Measurements from ENCODE around the gene CDYL2.
"Not testable (repeated sequence)": the region's sequence is repeated elsewhere in the genome, so short reads cannot be mapped to it uniquely, and the experiment has no call there.

Gene CDYL2, protein sequence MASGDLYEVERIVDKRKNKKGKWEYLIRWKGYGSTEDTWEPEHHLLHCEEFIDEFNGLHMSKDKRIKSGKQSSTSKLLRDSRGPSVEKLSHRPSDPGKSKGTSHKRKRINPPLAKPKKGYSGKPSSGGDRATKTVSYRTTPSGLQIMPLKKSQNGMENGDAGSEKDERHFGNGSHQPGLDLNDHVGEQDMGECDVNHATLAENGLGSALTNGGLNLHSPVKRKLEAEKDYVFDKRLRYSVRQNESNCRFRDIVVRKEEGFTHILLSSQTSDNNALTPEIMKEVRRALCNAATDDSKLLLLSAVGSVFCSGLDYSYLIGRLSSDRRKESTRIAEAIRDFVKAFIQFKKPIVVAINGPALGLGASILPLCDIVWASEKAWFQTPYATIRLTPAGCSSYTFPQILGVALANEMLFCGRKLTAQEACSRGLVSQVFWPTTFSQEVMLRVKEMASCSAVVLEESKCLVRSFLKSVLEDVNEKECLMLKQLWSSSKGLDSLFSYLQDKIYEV

DNA sequence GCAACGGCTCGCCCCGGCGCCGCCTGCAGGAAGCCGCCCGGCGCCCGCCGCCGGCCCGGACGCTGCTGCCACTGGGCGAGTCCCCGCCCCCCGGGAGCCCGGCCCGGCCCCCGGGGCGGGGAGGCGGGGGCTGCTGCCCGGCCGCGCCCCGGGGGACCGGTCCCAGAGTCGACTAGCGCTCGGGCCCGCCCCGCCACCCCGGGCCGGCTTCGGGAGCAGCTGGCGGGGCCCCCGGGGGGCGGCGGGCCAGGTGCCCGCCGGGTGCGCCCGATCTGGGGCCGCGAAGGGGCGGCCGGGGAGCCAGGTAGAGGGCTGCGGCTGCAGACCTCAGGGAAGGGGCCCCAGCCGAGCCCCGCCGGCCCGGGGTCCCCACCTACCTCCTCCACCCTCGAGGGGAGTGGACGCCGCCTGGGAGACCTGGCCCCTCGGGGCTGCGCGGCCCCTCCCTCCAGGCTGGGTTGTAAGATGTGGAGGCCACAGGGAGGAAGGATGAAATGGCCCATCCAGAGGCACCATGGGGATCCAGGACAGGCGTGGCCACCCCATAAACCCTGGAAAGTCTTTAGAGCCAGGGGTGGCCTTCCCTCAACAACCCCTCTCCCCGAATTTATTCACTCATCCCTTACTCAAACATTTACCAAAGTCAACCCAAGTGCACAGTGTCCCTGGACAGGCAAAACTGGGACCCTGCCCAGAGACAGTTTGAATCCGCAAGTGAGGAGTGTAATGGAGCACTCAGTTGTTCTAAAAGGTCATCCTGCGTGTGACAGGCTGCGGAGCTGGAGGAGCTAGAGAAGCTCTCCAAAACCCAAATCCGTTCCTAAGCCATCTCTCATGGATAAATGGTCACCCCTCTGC is at the start of gene CDYL2:
CDYL2 (minus strand) TSS at position 73 of the 858 bp plus-strand sequence. CDS start 425 bp downstream, outside the sequence.
- in situ Hi-C loops (cut with MboI; ENCODE audit: low sequenced_read_pairs) = no loop called here

DNA sequence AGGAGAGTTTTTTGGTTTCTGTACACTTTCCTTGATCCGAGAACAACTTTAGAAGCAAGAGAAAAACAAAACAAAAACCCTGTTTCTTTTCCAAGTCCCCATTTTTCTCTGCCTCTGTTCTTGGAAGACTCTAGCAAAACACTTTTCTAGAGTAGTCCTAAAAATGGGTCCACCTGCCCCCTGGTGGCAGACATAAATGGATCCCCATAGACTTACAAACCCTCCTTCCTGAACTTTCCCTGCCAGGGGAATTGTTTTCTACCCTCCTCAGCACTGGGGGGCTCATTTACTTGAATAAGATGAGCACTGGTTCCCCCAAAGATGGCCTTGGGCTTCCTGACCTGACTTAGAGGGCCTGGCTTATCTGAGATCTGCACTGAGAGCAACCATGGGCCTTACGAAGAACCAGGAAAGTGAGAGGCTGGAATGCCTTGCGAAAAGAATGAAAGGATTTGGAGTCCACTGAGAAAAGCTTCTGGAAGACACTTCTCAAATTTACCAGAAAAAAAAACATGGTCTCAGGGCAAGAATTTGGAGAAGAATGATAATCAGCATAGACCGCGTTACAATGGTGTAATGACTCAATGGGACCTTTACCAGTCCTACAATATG is 48.0 kb upstream of the CDYL2 start:
- in situ Hi-C loops (cut with MboI; ENCODE audit: low sequenced_read_pairs) = no loop called here

DNA sequence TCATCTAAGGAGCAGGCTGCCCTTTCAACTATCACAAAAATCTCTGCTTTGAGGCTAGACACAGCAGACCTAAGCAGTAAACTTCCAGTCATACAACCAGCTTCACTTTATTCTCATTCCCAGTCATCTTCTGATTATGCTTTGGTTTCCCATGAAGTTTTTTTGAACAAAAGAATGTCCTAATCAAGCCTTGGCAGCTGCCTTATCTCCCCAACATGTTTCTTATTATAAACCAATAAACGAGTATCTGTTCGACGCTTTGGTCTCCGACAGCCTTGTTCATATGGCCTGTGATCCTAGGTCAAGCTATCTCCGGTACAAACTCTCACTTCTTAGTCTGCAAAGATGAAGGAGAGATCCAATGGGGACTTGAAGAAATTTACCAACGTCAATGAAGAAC is 47.4 kb upstream of the CDYL2 start:
- in situ Hi-C loops (cut with MboI; ENCODE audit: low sequenced_read_pairs) = no loop called here

DNA sequence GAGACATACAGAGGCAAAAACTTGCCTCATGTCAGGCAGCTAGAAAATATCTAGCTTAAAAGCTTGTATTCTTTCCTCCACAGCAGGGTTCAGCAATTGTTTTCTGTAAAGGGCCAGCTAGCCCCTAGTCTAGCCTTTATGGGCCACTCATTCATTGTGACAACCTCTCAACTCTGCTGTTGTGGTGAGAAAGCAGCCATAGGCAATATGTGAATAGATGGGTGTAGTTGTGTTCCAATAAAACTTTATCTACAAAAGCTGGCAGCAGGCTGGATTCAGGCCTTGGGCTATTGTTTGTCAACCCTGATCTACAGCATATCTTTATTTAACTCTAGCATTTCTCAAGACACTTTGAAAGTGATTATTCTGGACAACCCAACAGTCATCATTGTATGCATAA is 46.4 kb upstream of the CDYL2 start:
- in situ Hi-C loops (cut with MboI; ENCODE audit: low sequenced_read_pairs) = no loop called here

DNA sequence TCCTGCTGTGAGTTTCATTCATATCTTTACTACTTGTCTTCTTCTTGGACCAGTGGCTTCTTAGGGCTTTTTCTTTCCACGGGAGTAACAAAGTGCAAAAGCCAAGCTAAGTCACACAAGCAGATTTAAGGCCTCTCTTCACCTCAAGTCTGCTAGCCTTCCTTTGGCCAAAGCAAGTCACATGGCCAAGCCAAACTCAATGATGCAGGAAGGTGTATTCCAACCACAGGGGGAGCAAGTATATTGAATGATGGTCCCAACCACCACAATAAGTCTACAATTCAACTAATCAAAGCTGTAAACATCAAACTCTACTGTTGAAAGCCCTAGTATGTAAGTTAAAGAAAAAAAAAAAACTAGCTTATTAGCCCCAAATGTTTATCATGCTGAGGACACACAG is 44.5 kb upstream of the CDYL2 start:
- in situ Hi-C loops (cut with MboI; ENCODE audit: low sequenced_read_pairs) = no loop called here

DNA sequence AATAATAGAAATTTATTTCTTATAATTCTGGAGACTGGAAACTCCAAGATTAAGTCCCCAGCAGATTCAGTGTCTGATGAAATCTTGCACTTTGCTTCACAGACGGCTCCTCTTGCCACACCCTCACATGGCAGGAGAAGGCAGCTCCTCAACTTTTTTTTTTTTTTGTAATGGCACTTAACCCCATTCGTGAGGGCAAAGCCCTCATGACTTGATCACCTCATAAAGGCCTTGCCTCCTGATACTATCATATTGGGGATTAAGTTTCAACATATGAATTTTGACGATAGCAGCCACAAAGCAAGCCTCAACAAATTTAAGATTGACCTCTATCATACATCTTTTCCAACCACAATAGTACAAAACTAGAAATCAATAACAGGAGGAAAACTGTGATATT is 42.3 kb upstream of the CDYL2 start:
- in situ Hi-C loops (cut with MboI; ENCODE audit: low sequenced_read_pairs) = no loop called here

DNA sequence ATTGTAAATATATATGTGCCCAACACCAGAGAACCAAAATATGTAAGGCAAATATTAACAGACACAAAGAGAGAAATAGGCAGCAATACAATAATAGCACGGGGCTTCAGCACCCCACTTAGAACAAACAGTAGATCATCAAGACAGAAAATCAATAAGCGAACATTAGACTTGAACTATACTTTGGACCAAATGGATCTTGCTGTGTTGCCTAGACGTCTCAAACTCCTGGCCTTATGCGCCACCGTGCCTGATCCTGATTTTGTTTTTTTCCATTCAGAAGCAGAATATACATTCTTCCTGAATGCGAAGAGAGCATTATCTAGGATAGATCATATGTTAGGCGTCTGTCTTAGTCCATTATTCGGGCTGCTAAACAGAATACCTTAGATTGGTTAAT is 41.9 kb upstream of the CDYL2 start:
- in situ Hi-C loops (cut with MboI; ENCODE audit: low sequenced_read_pairs) = no loop called here

DNA sequence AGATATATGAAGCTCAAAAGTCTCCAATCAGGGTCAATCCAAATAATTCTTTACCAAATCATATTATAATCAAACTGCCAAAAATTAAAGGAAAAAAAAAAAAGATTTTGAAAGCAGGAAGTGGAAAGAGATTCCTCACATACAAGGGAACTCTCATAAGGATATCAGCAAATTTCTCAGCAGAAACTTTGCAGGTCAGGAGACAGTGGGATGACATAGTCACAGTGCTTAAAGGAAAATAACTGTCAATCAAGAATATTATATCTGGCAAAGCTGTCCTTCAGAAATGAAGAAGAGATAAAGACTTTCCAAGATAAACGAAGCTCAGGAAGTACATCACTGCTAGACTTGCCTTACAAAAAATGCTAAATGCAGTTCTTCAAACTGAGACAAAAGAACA is 40.0 kb upstream of the CDYL2 start:
- in situ Hi-C loops (cut with MboI; ENCODE audit: low sequenced_read_pairs) = no loop called here

DNA sequence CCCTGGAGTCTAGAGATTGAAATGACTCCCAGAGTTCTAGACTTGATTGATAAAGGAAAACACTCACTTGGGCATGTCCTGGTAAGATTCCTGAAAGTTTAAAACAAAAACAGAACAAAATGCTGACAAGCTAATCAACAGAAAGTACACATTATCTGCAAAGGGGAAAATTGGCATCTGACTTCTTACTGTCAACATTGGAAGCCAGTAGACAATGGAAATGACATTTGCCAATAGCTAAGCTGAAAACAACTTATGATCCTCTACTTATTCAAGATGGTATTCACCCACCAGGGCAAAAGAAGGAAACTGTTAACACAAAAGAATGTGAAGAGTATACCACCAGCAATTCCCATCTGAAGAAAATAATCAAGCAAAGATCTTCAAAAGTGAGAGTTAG is 36.8 kb upstream of the CDYL2 start:
- in situ Hi-C loops (cut with MboI; ENCODE audit: low sequenced_read_pairs) = no loop called here

DNA sequence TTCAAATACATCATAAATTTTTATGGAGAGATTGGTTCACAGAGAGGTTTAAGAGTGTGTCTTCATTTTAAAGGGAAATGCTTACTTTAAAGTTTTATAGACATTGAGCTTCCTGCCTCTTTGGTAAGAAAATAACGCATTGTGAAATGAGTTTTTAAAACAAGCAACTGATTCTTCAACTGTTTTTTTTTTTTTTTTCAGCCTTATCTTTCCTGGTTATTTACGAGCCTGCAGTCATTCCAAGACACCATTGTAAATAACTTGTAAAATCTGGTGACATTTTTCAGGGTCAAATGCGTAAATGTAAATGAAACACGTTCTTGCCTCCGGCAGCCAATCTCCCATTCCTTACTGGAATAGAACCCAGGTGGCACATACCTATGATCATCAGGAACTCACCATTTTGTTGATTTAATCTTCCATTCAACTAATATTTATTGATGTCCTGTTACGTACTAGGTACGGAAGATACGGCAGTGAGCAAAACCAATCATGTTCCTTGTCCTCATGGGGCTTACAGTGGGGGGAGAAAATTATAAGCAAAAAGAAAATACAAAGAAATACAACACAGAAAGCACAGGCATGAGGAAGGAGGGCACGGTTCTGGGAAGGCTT is 33.2 kb upstream of the CDYL2 start:
- in situ Hi-C loops (cut with MboI; ENCODE audit: low sequenced_read_pairs) = no loop called here

DNA sequence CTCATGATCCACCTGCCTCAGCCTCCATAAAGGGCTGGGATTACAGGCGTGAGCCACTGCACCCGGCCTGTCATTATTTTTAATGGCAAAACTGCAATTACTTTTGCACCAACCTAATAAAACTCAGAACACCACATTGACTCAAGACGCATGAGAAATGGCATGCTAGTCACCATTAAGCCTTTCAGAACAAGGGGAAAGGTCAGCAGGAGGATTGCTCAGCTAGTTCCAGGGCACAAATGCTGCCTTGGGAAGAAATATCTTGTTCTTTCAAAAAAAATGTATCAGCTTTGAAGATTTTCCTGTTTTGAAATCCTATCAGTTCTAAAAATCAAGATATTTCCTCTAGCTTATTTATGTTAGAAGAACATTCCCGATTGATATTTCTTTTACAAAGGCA is 32.4 kb upstream of the CDYL2 start:
- in situ Hi-C loops (cut with MboI; ENCODE audit: low sequenced_read_pairs) = no loop called here

DNA sequence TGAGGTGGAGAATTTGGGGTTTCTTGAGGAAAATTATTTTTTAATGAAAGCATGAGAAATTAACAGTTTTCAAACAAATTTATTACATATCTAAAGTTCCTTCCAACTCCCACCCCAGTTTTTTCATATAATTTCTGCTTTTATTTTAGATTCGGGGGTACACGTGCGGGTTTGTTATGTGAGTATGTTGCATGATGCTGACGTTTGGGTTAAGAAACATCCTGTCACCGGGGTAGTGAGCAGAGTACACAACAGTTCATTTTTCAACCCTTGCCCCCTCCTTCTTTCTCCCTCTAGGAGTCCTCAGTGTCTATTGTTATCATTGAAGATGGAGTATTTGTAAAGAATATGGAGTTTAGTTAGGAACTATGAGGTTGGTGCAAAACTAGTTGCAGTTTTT is 31.8 kb upstream of the CDYL2 start:
- in situ Hi-C loops (cut with MboI; ENCODE audit: low sequenced_read_pairs) = no loop called here

DNA sequence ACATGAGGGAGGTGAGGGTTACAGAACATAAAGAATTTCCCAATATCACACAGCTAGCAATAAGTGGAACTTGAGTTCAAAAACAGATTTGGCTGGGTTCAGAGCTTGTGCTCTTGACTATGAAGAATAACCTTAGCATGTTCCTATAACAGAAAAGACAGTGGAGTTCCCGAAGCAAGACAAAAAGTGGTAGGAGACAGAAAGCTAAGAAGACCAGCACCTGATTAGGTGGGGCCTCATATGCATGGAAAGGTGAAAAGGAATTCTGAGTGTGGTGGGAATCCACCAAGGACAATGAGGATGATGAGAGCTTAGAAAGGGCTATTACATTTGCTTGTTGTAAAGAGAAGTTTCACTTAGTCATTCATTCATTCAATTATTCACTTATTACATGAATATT is 26.6 kb upstream of the CDYL2 start:
- in situ Hi-C loops (cut with MboI; ENCODE audit: low sequenced_read_pairs) = no loop called here

DNA sequence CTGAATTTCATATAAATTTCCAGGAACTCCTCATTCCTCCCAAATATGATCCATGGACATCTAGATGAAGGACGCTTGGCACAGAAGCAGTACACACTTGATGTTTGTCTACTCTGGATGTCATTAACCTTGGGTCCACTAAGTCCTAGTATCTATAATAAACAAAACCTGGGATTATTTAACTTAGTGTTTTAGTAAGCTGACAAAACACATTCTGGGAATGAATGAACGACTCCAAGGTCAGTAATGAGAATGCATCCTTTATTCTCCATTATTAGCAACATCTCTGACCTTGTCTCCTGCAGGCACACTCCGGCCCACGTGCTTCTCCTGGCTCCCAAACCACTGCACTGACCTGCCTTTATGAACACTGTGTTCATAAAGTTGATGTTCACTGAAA is 24.1 kb upstream of the CDYL2 start:
- in situ Hi-C loops (cut with MboI; ENCODE audit: low sequenced_read_pairs) = no loop called here

DNA sequence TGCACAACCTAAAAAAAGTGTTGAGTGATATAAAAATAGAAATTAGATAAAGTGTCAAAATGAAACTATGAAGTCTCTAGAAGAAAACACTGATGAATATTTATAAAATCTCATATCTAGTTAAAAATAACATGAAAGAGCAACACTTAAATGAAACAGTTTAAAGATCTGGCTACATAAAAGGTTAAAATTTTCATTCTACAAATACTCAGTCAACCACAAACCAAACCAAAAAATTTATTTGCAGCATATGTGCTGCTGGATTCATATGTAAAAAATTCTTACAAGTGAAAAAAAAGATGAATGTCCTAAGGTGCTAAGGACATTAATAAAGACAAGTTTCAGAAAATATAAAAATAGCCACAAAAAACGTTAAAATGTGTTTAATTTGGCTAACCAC is 22.6 kb upstream of the CDYL2 start:
- in situ Hi-C loops (cut with MboI; ENCODE audit: low sequenced_read_pairs) = no loop called here

DNA sequence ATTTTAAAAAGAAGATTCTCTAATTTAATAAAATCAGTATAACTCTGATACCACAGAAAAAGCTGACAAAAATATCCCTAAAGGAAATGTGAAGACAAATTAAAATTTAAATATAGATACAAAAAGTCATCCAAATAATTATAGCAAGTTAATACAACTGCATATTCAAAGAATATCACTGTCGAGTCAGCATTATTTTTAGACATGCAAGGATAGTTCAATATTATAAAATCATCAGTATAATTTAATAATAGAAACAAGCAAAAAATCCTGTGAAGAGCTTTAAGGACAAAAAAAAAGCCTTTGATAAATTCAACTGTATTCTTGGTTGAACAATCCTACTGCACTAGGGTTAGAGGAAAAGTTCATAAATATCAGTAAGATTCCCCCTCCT is 21.0 kb upstream of the CDYL2 start:
- in situ Hi-C loops (cut with MboI; ENCODE audit: low sequenced_read_pairs) = no loop called here

DNA sequence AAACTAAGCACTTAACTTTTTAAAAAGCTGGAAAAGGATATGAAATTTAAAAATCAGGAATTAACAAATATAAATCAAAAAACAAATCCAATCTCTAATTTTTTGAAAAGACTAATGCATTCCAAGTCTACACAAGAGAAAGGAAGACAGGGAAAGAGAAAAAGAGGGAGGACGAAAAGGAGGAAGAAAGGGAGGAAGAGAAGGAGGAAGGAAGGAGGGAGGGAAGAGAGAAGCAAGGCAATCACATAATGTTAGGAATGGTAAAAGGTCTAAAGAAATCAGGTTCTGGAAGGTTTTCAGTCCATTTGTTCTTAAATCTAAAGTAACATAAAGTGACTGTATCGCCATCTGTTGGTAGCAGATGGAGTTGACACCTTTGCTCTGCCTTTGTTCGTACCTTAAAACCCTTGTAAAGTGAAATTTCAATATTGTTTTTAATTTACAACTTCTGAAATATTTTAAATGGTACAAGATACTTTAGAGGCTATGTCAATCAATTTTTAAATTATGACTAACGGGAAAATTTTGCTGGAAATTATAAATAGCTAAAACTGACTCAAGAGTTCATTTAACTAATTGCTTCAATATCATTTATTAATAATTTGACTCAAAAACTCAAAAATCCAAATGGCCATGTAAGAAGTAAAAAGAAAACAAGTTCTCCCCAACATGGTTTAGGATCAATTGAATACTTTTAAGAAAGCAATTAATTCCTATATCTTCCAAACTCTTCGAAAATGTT is 20.4 kb upstream of the CDYL2 start:
- in situ Hi-C loops (cut with MboI; ENCODE audit: low sequenced_read_pairs) = no loop called here

DNA sequence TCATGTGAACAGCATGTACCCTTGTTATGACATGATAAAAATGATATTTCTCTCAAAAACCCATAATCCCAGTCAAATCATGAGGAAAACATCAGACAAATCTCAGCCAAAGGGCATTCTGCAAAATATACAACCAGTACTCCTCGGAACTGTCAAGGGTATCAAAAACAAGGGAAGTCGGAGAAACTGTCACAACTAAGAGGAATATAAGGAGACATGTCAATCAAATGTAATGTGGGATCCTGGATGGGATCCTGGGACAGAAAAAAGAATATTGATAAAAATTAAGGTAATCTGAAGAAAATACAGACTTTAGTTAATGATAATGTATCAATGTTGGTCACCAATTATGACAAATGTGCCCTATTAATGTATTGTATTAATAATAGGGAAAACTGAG is 15.6 kb upstream of the CDYL2 start:
- in situ Hi-C loops (cut with MboI; ENCODE audit: low sequenced_read_pairs) = no loop called here

DNA sequence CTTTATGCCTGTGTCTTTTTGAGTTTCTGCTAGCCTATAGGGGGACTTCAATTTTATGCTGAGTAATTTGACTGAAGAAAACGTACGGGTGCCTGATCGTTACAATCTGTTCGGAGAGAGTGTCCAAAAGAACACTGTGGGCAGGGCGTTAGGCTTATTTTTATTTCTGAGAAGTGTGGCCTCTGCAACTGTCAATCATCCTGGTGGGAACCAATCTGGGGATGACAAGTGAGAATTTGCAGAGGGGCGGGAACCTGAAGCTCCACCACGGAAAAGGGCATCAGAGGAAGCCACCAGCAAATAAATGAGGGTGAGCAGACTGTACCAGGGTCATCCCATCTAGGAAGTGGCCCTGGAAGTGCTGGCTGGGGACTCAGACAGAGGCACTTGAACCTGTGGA is 12.0 kb upstream of the CDYL2 start:
- in situ Hi-C loops (cut with MboI; ENCODE audit: low sequenced_read_pairs) = no loop called here

DNA sequence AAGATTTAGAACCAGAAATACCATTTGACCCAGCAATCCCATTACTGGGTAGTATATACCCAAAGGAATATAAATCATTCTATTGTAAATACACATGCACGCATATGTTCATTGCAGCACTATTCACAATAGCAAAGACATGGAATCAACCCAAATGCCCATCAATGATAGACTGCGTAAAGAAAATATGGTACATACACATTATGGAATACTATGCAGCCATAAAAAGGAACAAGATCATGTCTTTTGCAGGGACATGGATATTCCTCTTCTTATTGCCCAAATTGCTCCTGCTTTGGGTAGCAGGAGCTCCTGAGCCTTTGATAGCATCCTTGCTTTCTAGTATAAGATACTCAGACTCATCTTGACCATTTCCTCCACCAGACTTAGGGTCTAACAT is 10.9 kb upstream of the CDYL2 start:
- in situ Hi-C loops (cut with MboI; ENCODE audit: low sequenced_read_pairs) = not testable (repeated sequence)

DNA sequence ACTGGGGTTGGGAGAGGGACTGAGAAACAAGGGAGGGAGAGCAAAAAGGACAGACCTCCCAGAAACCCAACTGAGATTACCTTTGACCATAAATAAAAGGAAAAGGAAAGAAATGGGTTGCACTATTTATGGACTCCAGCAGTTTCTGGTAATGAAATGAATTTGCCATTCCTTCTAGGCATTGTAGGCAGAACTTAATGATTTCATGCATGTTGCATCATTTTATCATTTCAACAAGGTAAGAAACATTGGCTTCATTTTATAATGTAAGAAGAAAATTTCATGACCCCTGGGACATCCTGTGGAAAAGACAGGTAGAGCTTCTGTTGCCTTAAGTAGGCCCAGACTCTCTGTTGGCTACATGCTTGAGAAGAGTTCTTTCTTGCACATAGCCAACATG is 8.2 kb upstream of the CDYL2 start:
- in situ Hi-C loops (cut with MboI; ENCODE audit: low sequenced_read_pairs) = no loop called here
